Panc1 (cell line): ENCODE results near the gene PTCHD4. TPM values are rescaled to one million over a fixed set of nuclear protein-coding genes. Genes with fewer than 3 reads are reported as not detected.

Experiments
- ATAC-seq: fragments of 200-7000 bp; cut with Tn5 transposase; 2 replicates; pipeline ENCODE4 v1.9.1; 2020; ENCODE audit warnings: mild to moderate bottlenecking, moderate library complexity
- BruUV-seq: library from RNA; stranded (reverse); fragments of 400-500 nt; replicated peaks from 2 replicates; lab custom pipeline; 2021; lab: Mats Ljungman, UMichigan
- CTCF ChIA-PET: fragments of 300-600 bp; sonication (Branson Sonifier 250); formaldehyde crosslinking; loops from one replicate; lab custom pipeline; 2022; ENCODE audit warnings: antibody characterized with exemption; lab: Charles Lee
- POLR2A ChIA-PET: fragments of 300-600 bp; sonication (Branson Sonifier 250); formaldehyde crosslinking; loops from one replicate; lab custom pipeline; 2022; ENCODE audit warnings: antibody characterized with exemption; lab: Charles Lee
- DNase-seq: peaks from one replicate; pipeline ENCODE4 v3.0.0-alpha.2; 2010; ENCODE audit warnings: low read depth, low spot score
- H3K27ac ChIP-seq: 2 replicates; pipeline ENCODE4 v1.5.1; 2011; ENCODE audit warnings: mild to moderate bottlenecking, low read length, inconsistent platforms
- H3K27me3 ChIP-seq: fragments of 200-500 bp; sonication (Bioruptor generic); 2 replicates; pipeline ENCODE4 v1.6.0; 2014; ENCODE audit warnings: low read length, inconsistent platforms; ENCODE audit not compliant: control insufficient read depth, insufficient read depth
- H3K36me3 ChIP-seq: fragments of 200-500 bp; sonication (Bioruptor generic); 2 replicates; pipeline ENCODE4 v1.5.1; 2014; ENCODE audit warnings: inconsistent platforms, mild to moderate bottlenecking, low read length, moderate library complexity; ENCODE audit not compliant: control insufficient read depth, insufficient read depth
- H3K4me1 ChIP-seq: 2 replicates; pipeline ENCODE4 v1.5.1; 2011; ENCODE audit warnings: inconsistent platforms, mild to moderate bottlenecking, low read length, moderate library complexity; ENCODE audit not compliant: control insufficient read depth, insufficient read depth
- H3K4me3 ChIP-seq, 2 experiments: 2 replicates each; pipeline ENCODE4 v1.5.1; 2011 to 2012; ENCODE audit warnings: low read depth in 2 of 2, low read length in 2 of 2, mild to moderate bottlenecking in 2 of 2, inconsistent platforms in 1 of 2, moderate library complexity in 1 of 2
- H3K9me3 ChIP-seq: fragments of 200-500 bp; sonication (Bioruptor generic); 2 replicates; pipeline ENCODE4 v1.5.1; 2014; ENCODE audit warnings: low read depth, mild to moderate bottlenecking, inconsistent platforms, low read length, moderate library complexity; ENCODE audit not compliant: control insufficient read depth, insufficient read depth
- POLR2AphosphoS5 ChIP-seq: IDR thresholded peaks from 2 replicates; pipeline ENCODE4 v1.6.1; 2012; ENCODE audit warnings: mild to moderate bottlenecking, low read depth, low read length, moderate library complexity
- SIN3A ChIP-seq: IDR thresholded peaks from 2 replicates; pipeline ENCODE4 v1.6.1; 2012; ENCODE audit warnings: low read depth, mild to moderate bottlenecking, low read length, moderate library complexity, borderline replicate concordance; ENCODE audit not compliant: insufficient read depth
- TCF7L2 ChIP-seq: IDR thresholded peaks from 2 replicates; pipeline ENCODE4 v1.6.1; 2011; ENCODE audit warnings: mild to moderate bottlenecking, low read depth, low read length, inconsistent platforms
- in situ Hi-C: cut with HindIII; loops from 2 replicates; pipeline ENCODE4 v1.10.0; 2016; ENCODE audit warnings: low sequenced_read_pairs, low pct_unique_long_range_greater_than_20kb
- intact Hi-C: fragments of 100-400 bp; cut with micrococcal nuclease; formaldehyde crosslinking; loops from one replicate; pipeline ENCODE4 v1.10.0; 2022; ENCODE audit not compliant: unreplicated experiment
- total RNA-seq: library from RNA; stranded (reverse); gene quantifications from one replicate; pipeline ENCODE4 v1.2.1, GENCODE V29; 2021; ENCODE audit not compliant: unreplicated experiment
- TF ChIP-seq, protein P1 (sequence below): fragments of 450-650 bp; IDR thresholded peaks from 2 replicates; pipeline ENCODE4 v1.5.1; 2017; ENCODE audit warnings: mild to moderate bottlenecking
- TF ChIP-seq, protein P2 (sequence below), 2 experiments: IDR thresholded peaks; 2 replicates each; pipeline ENCODE4 v1.6.1; 2011 to 2012; ENCODE audit warnings: low read depth in 2 of 2, control low read depth in 1 of 2, low read length in 1 of 2, mild to moderate bottlenecking in 1 of 2, moderate library complexity in 1 of 2; ENCODE audit not compliant: insufficient read depth in 1 of 2

PTCHD4 gene
- total RNA-seq, 1 experiment from 2014 or later = not detected

DNA sequence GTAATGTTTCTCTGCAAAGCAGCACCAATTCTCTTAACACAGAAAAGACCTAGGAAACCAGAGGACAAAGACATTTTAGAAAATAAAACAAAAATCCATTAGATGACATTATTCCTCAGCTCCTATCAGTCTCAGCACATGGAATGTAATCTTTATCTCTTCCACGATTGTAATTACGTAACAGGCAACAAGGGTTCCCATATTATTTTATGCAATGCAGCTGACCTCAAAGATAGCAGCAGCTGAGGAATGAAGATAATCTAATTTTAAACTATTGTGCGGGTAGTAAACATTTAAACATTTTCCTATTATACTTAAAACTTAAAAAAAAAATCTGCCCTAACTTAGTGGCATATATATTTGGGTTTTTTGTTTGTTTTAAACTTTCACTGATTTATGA, 33.0 kb upstream of the PTCHD4 start:
- Histone ChIP-seq H3K9me3 (no peaks in the 10 kb centered on the region), H3K36me3 (no peaks in the 10 kb centered on the region), H3K4me1 (no peaks in the 10 kb centered on the region), H3K27me3 (no peaks in the 10 kb centered on the region), H3K27ac (no peak overlapping the region), H3K4me3 (no peak overlapping the region)
- CTCF ChIA-PET = no interaction called here
- intact Hi-C loops (no loop called here), in situ Hi-C loops (no loop called here)
- BruUV-seq = no TSS peak
- TF ChIP-seq, protein P1, sequence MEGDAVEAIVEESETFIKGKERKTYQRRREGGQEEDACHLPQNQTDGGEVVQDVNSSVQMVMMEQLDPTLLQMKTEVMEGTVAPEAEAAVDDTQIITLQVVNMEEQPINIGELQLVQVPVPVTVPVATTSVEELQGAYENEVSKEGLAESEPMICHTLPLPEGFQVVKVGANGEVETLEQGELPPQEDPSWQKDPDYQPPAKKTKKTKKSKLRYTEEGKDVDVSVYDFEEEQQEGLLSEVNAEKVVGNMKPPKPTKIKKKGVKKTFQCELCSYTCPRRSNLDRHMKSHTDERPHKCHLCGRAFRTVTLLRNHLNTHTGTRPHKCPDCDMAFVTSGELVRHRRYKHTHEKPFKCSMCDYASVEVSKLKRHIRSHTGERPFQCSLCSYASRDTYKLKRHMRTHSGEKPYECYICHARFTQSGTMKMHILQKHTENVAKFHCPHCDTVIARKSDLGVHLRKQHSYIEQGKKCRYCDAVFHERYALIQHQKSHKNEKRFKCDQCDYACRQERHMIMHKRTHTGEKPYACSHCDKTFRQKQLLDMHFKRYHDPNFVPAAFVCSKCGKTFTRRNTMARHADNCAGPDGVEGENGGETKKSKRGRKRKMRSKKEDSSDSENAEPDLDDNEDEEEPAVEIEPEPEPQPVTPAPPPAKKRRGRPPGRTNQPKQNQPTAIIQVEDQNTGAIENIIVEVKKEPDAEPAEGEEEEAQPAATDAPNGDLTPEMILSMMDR = no peak
- TF ChIP-seq POLR2AphosphoS5 = no peak
- no peak for DNase-seq
- no peak for ATAC-seq
- POLR2A ChIA-PET = no interaction called here

DNA sequence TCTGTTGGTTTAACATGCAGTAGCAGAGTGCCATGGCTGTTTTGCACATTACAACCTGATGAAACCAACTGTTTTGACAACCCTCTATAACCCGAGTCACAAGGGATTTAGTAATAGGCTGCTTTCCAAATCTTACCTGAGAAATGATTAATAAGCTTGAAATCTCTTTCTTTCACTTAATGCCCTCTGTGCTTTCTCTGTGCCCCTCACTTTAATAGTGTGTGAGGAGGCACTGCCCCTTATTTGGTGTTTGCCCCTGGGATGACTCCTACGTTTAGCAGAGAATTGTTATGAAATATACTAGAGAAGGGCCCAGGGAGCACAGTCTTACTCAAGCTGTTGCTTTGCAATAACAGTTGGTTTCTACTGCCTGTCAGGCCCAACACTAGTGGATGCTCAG, 31.0 kb upstream of the PTCHD4 start:
- H3K27me3 ChIP-seq = no peaks in the 10 kb centered on the region
- no TSS peak for BruUV-seq
- no peak overlapping the region for H3K27ac ChIP-seq
- ChIA-PET CTCF (no interaction called here), POLR2A (no interaction called here)
- TF ChIP-seq, protein P2, sequence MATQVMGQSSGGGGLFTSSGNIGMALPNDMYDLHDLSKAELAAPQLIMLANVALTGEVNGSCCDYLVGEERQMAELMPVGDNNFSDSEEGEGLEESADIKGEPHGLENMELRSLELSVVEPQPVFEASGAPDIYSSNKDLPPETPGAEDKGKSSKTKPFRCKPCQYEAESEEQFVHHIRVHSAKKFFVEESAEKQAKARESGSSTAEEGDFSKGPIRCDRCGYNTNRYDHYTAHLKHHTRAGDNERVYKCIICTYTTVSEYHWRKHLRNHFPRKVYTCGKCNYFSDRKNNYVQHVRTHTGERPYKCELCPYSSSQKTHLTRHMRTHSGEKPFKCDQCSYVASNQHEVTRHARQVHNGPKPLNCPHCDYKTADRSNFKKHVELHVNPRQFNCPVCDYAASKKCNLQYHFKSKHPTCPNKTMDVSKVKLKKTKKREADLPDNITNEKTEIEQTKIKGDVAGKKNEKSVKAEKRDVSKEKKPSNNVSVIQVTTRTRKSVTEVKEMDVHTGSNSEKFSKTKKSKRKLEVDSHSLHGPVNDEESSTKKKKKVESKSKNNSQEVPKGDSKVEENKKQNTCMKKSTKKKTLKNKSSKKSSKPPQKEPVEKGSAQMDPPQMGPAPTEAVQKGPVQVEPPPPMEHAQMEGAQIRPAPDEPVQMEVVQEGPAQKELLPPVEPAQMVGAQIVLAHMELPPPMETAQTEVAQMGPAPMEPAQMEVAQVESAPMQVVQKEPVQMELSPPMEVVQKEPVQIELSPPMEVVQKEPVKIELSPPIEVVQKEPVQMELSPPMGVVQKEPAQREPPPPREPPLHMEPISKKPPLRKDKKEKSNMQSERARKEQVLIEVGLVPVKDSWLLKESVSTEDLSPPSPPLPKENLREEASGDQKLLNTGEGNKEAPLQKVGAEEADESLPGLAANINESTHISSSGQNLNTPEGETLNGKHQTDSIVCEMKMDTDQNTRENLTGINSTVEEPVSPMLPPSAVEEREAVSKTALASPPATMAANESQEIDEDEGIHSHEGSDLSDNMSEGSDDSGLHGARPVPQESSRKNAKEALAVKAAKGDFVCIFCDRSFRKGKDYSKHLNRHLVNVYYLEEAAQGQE (IDR thresholded peaks at IDR 0.05; ENCODE audit: insufficient read depth in 1 of 2, low read depth in 2 of 2, low read length in 1 of 2) = no peak
- TF ChIP-seq POLR2AphosphoS5 (no peak), TCF7L2 (no peak)
- no peaks in the 10 kb centered on the region for H3K9me3 ChIP-seq
- in situ Hi-C loops (no loop called here), intact Hi-C loops (no loop called here)
- no peaks in the 10 kb centered on the region for H3K4me1 ChIP-seq
- DNase-seq = no peak
- H3K4me3 ChIP-seq = no peak overlapping the region
- H3K36me3 ChIP-seq = no peaks in the 10 kb centered on the region
- ATAC-seq = no peak

DNA sequence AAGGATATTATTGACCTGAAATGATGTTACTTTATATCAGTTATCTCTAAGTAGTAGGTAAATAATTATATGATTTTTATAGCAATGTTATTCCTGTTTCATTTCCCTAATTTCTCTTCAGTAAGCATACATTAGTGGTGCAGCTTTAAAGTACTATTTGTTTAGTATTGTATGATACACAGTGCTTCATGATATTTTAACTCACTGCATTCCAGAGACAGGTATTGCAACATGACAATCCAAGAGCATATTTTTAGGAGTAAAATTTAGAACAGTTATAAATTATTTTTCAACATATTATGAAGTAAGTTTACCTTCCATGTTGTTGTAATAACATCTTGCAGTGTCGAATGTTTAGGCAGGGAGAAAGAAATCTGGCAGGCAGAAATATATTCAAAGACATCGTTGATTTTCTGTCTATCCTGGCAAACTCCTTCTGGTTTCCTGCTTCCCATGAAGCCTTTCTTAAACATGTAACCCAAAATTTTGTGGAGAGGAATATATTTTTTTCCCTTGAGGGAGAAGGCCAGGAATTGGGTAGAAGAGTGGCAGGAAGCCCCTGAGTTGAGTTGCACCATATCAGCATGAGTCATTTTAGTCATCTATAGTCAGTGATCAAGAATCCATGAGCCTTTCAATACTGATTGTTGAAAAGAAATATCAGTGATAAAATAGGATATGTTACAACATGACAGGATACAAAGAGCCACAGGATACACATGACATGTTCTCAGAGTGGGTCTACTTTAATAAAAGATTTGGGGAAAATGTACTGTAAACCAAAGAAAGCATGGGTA, 29.0 kb upstream of the PTCHD4 start:
- TF ChIP-seq, protein P2 (IDR thresholded peaks at IDR 0.05; ENCODE audit: insufficient read depth in 1 of 2, low read depth in 2 of 2, low read length in 1 of 2) = no peak
- TF ChIP-seq TCF7L2 = no peak
- no peak for TF ChIP-seq SIN3A
- TF ChIP-seq, protein P1 = no peak
- TF ChIP-seq POLR2AphosphoS5 = no peak
- Histone ChIP-seq H3K9me3 (no peaks in the 10 kb centered on the region), H3K27ac (no peak overlapping the region), H3K4me3 (no peak overlapping the region), H3K36me3 (no peaks in the 10 kb centered on the region), H3K27me3 (no peaks in the 10 kb centered on the region), H3K4me1 (no peaks in the 10 kb centered on the region)
- intact Hi-C loops = no loop called here
- no TSS peak for BruUV-seq
- POLR2A ChIA-PET = interaction anchor here (0.6 kb wide), 1 partner anchor 350 kb away, joined by 3 read pairs; no protein-coding TSS in a partner anchor
- in situ Hi-C loops = no loop called here
- DNase-seq (no peak), ATAC-seq (no peak)
- CTCF ChIA-PET = no interaction called here
